ENCODE measurements around the gene FERMT3.

FERMT3 gene

GRCh38 chr11:64165842-64166635 lies 40.5 kb upstream of the FERMT3 start, which contains the start of gene MACROD1:
MACROD1 (minus strand) TSS chr11:64166113; CDS start chr11:64165994, 119 bp downstream.
- no peak for TF ChIP-seq CTCF (IDR thresholded peaks at IDR 0.05; ENCODE audit: insufficient read depth, low read depth, low read length, missing control alignments)
- peak; percentile 91 for DNase-seq (ENCODE audit: low read depth)
- H3K4me3 ChIP-seq (ENCODE audit: low read depth, low read length) = peak within 1 kb of the TSS; percentile 57

GRCh38 chr11:64170419-64170818 lies 36.1 kb upstream of the FERMT3 start:
- DNase-seq (ENCODE audit: low read depth) = no peak
- H3K4me3 ChIP-seq (ENCODE audit: low read depth, low read length) = no peak overlapping the region
- TF ChIP-seq CTCF (IDR thresholded peaks at IDR 0.05; ENCODE audit: insufficient read depth, low read depth, low read length, missing control alignments) = no peak

- TF ChIP-seq CTCF (IDR thresholded peaks at IDR 0.05; ENCODE audit: insufficient read depth, low read depth, low read length, missing control alignments) = no peak
- DNase-seq (ENCODE audit: low read depth) = no peak
- no peak overlapping the region for H3K4me3 ChIP-seq (ENCODE audit: low read depth, low read length)
These were observed 32.7 kb upstream of the FERMT3 start for GRCh38 chr11:64173616-64174355.

GRCh38 chr11:64176751-64177150 lies 29.8 kb upstream of the FERMT3 start:
- no peak for TF ChIP-seq CTCF (IDR thresholded peaks at IDR 0.05; ENCODE audit: insufficient read depth, low read depth, low read length, missing control alignments)
- DNase-seq (ENCODE audit: low read depth) = no peak
- H3K4me3 ChIP-seq (ENCODE audit: low read depth, low read length) = no peak overlapping the region

GRCh38 chr11:64178203-64178602 lies 28.3 kb upstream of the FERMT3 start:
- no peak overlapping the region for H3K4me3 ChIP-seq (ENCODE audit: low read depth, low read length)
- DNase-seq (ENCODE audit: low read depth) = peak; percentile 55
- no peak for TF ChIP-seq CTCF (IDR thresholded peaks at IDR 0.05; ENCODE audit: insufficient read depth, low read depth, low read length, missing control alignments)

- no peak for TF ChIP-seq CTCF (IDR thresholded peaks at IDR 0.05; ENCODE audit: insufficient read depth, low read depth, low read length, missing control alignments)
- no peak overlapping the region for H3K4me3 ChIP-seq (ENCODE audit: low read depth, low read length)
- no peak for DNase-seq (ENCODE audit: low read depth)
These were observed 27.4 kb upstream of the FERMT3 start for GRCh38 chr11:64178951-64179639.
